Naive B cell (primary cell): ENCODE data around the gene GNG12. TPM values are rescaled to one million over a fixed set of nuclear protein-coding genes. Genes with fewer than 3 reads are reported as not detected.
A peak's percentile ranks its signal among the peaks of the same experiment; 100 is the strongest.

ENCODE experiments used
- ATAC-seq, 2 donors: fragments of 150-1000 bp; cut with Tn5 transposase; 2 replicates each; pipeline ENCODE4 v1.10.0; 2021; ENCODE audit warnings: low read depth in 2 of 2, mild to moderate bottlenecking in 2 of 2, moderate library complexity in 2 of 2
- DNase-seq: peaks from one replicate; pipeline ENCODE4 v3.0.0; 2022
- H3K27ac Mint-ChIP-seq, 6 donors: one replicate each; pipeline ENCODE4 v1.8.0; 2020 to 2022; ENCODE audit warnings: mild to moderate bottlenecking in 6 of 6, mixed read lengths in 6 of 6, moderate library complexity in 5 of 6, inconsistent platforms in 2 of 6
- H3K27me3 Mint-ChIP-seq, 3 donors: one replicate each; pipeline ENCODE4 v1.8.0; 2021 to 2022; ENCODE audit warnings: mixed read lengths in 3 of 3, mild to moderate bottlenecking in 1 of 3
- H3K36me3 Mint-ChIP-seq, 2 donors: one replicate each; pipeline ENCODE4 v1.8.0; 2020 to 2022; ENCODE audit warnings: mixed read lengths in 2 of 2, inconsistent platforms in 1 of 2, mild to moderate bottlenecking in 1 of 2
- H3K4me1 Mint-ChIP-seq, 3 donors: one replicate each; pipeline ENCODE4 v1.8.0; 2020 to 2022; ENCODE audit warnings: mixed read lengths in 3 of 3, inconsistent platforms in 1 of 3, mild to moderate bottlenecking in 1 of 3, moderate library complexity in 1 of 3
- H3K4me3 Mint-ChIP-seq, 8 donors: one replicate each; pipeline ENCODE4 v1.8.0; 2020 to 2022; ENCODE audit warnings: mild to moderate bottlenecking in 8 of 8, mixed read lengths in 8 of 8, moderate library complexity in 8 of 8, inconsistent platforms in 2 of 8
- H3K9me3 Mint-ChIP-seq, 7 donors: one replicate each; pipeline ENCODE4 v1.8.0; 2020 to 2022; ENCODE audit warnings: mixed read lengths in 7 of 7, mild to moderate bottlenecking in 5 of 7, inconsistent platforms in 2 of 7, moderate library complexity in 1 of 7
- polyA plus RNA-seq, 6 donors: library from polyadenylated mRNA; unstranded; fragments of 300-500 nt; fragmentation: Illumina TruSeq; gene quantifications; one replicate each; pipeline ENCODE4 v1.2.3, GENCODE V29; 2021; ENCODE audit warnings: low read depth in 6 of 6

GNG12 gene
- polyA plus RNA-seq, 6 donors from 2014 or later = not detected

- no peak overlapping the region for H3K4me3 Mint-ChIP-seq
- no peak for DNase-seq
- peaks cover 0 to 5% (median 0%) of the 10 kb centered on the region in 3 donors for H3K27me3 Mint-ChIP-seq
- no peaks in the 10 kb centered on the region for H3K9me3 Mint-ChIP-seq
- no peak overlapping the region for H3K27ac Mint-ChIP-seq
- ATAC-seq = no peak
- H3K36me3 Mint-ChIP-seq = no peaks in the 10 kb centered on the region
- H3K4me1 Mint-ChIP-seq = no peaks in the 10 kb centered on the region
Observed at GRCh38 chr1:67784545-67785186, 48.6 kb downstream of the GNG12 start.

DNA sequence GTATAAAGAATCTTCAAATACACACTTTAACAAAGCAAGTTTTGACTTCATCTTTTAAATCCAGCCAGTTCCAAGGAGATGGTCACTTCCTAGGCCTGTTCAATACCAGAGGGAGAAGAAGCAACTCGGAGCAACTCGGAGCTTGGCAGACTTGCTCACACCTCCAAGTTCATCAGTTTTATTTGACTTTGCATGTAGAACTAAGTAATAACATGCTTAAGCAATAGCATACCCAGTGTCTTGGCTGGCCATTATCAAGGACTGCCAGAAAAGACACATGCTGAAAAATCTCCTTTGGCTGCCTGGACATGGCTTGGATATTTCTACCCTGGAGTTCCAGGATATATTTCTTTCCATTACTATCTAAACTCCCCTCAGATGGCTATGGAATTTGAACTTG is 52.6 kb downstream of the GNG12 start:
- no peaks in the 10 kb centered on the region for H3K36me3 Mint-ChIP-seq
- peak overlapping the region in 1 of 6 donors; percentile 34 for H3K27ac Mint-ChIP-seq
- H3K4me3 Mint-ChIP-seq = no peak overlapping the region
- no peaks in the 10 kb centered on the region for H3K4me1 Mint-ChIP-seq
- no peak for DNase-seq
- no peak for ATAC-seq
- peaks cover 0 to 9% (median 0%) of the 10 kb centered on the region in 3 donors for H3K27me3 Mint-ChIP-seq
- H3K9me3 Mint-ChIP-seq = peaks cover 0 to 4% (median 0%) of the 10 kb centered on the region in 7 donors

DNA sequence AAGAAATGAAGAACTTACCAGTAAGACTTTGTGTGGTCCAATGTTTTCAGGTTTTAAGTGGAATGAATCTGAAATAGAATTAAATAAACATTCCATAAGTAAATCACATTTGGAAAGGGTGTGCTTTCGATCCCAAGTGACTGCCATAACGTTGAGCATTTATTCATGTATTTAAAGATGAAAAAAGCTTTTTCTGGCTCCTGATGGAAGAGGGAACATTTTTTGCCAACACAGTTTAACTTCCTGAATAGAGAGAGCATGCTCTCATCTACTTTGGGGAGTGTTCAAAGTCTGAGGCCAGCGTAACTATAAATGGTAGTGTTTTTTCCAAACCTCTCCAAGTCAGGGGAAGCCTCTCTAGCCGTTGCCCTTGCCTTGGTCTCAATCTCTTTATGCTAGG is 55.8 kb downstream of the GNG12 start:
- H3K4me3 Mint-ChIP-seq = no peak overlapping the region
- DNase-seq (no peak), ATAC-seq (no peak)
- no peak overlapping the region for H3K27ac Mint-ChIP-seq
- peaks cover 0 to 4% (median 0%) of the 10 kb centered on the region in 7 donors for H3K9me3 Mint-ChIP-seq
- no peaks in the 10 kb centered on the region for H3K4me1 Mint-ChIP-seq
- H3K27me3 Mint-ChIP-seq = peaks cover 6 to 32% (median 12%) of the 10 kb centered on the region in 3 donors
- H3K36me3 Mint-ChIP-seq = no peaks in the 10 kb centered on the region

DNA sequence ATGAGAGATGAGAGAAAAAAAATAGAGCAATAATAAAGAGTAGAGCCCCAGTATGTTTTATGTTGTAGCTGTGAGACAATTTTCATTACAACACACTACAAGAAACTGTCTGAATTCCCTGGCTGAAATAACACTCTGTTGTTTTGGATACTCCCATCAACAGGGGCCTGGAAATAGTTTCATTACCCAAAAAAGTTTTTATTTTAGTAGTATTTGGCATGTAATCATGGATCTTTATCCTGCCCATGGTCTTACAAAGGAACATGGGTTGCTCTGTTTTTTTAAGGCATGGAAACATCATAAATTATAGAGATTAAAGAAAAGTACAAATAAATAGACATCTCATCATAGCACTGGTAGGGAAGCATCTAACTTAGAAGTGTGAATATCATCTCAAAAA is 56.3 kb downstream of the GNG12 start:
- no peak for ATAC-seq
- Mint-ChIP-seq H3K27ac (no peak overlapping the region), H3K4me3 (no peak overlapping the region), H3K4me1 (no peaks in the 10 kb centered on the region), H3K27me3 (peaks cover 6 to 32% (median 12%) of the 10 kb centered on the region in 3 donors), H3K36me3 (no peaks in the 10 kb centered on the region), H3K9me3 (peaks cover 0 to 4% (median 0%) of the 10 kb centered on the region in 7 donors)
- DNase-seq = no peak

DNA sequence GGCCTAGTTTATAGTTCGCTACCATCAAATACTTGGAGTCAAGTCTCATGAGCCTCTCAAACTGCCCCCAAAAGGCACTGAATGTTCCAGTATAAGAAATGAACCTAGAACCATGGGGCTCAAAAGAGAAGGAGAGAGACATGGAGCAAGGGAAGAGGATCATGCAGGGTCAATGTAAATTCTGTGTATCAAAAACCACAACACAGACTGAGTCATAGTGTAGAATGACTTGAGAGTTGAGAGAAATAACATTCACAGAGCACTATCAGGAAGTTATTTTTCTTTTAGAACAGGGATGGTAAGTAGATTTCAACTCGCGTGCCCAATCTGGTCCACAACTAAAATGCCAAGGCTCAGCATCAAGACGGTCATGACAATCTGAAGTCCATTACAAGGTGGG is 59.8 kb downstream of the GNG12 start:
- no peak overlapping the region for H3K4me3 Mint-ChIP-seq
- DNase-seq = no peak
- no peak for ATAC-seq
- H3K4me1 Mint-ChIP-seq = no peaks in the 10 kb centered on the region
- H3K36me3 Mint-ChIP-seq = no peaks in the 10 kb centered on the region
- H3K27ac Mint-ChIP-seq = no peak overlapping the region
- H3K9me3 Mint-ChIP-seq = peaks cover 0 to 4% (median 0%) of the 10 kb centered on the region in 7 donors
- H3K27me3 Mint-ChIP-seq = peaks cover 23 to 57% (median 42%) of the 10 kb centered on the region in 3 donors

DNA sequence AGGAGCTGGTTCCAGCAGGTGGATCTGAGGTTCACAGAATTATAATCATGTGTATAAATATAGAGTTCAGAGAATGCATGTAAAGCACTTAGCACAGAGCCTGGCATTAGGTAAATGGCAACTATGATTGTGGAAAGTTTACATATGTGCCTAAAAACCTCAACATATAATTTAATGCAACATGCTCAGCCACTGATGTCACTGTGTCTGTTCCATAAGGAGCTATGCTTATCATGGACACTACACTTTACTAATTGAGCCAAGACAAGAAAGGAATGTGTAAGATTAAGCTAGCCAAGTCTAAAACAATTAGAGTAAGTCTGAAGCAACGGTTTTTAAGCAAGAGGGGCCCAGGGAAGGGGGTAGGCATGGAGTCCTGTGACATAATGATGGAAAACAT is 61.5 kb downstream of the GNG12 start:
- ATAC-seq = no peak
- DNase-seq = no peak
- H3K27ac Mint-ChIP-seq = peak overlapping the region in 2 of 6 donors; percentile 15 to 32
- no peaks in the 10 kb centered on the region for H3K36me3 Mint-ChIP-seq
- H3K9me3 Mint-ChIP-seq = peaks cover 0 to 4% (median 0%) of the 10 kb centered on the region in 7 donors
- no peak overlapping the region for H3K4me3 Mint-ChIP-seq
- H3K4me1 Mint-ChIP-seq = peaks cover 0 to under 1% (median 0%) of the 10 kb centered on the region in 3 donors
- peaks cover 28 to 64% (median 48%) of the 10 kb centered on the region in 3 donors for H3K27me3 Mint-ChIP-seq

DNA sequence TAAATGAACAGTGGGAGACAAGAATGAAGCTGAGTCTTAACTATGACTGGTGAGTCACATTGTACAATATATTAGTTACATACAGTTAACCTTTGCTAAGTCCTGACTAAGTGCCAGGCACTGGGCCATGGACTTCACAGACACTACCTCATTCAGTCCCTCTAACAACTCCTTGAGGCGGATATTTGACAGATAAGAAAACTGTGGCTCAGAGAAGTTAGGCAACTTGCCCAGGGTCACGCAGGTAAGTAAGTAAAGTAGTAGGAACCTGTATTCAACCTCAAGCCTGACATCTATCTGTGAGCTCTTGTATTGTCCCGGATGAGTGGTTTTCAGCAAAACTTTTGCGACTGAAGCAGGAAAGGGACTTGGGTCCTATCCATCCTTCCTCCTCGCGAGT is 62.1 kb downstream of the GNG12 start:
- ATAC-seq (no peak), DNase-seq (no peak)
- no peaks in the 10 kb centered on the region for H3K36me3 Mint-ChIP-seq
- H3K27me3 Mint-ChIP-seq = peaks cover 32 to 62% (median 48%) of the 10 kb centered on the region in 3 donors
- H3K9me3 Mint-ChIP-seq = peaks cover 0 to under 1% (median 0%) of the 10 kb centered on the region in 7 donors
- H3K4me3 Mint-ChIP-seq = no peak overlapping the region
- peaks cover 0 to 7% (median 0%) of the 10 kb centered on the region in 3 donors for H3K4me1 Mint-ChIP-seq
- H3K27ac Mint-ChIP-seq = no peak overlapping the region

DNA sequence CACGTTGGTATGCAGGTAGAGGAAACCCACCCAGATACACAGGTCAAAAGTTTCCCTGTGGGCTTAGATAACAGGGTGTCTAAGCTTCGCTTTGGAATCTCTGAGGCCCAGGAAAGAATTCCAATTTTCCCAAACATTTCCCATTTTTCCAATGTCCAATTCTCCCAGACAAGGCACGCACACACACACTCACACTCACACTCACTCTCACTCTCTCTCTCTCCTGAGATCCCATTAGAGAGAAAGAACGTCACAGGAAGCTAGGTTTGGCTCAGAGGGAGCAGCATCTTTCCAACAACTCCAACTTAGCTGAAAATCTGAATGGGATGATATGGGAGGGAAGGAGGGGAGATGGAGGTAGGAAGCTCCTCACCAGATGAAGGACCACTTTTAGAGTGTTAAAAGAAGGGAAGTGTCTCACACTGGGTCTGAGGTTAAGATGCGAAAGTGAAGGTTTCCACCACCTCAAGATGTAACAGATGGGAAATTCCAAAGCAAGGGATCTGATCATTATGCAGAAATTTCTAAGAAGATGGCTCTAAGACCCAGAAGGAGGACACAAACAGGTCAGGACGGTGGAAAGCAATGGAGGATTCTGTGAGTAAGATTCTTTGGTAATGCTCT is 63.5 kb downstream of the GNG12 start:
- H3K36me3 Mint-ChIP-seq = no peaks in the 10 kb centered on the region
- no peak for ATAC-seq
- no peak overlapping the region for H3K4me3 Mint-ChIP-seq
- peaks cover 31 to 60% (median 44%) of the 10 kb centered on the region in 3 donors for H3K27me3 Mint-ChIP-seq
- no peaks in the 10 kb centered on the region for H3K9me3 Mint-ChIP-seq
- no peak overlapping the region for H3K27ac Mint-ChIP-seq
- DNase-seq = no peak
- peaks cover 0 to 7% (median 0%) of the 10 kb centered on the region in 3 donors for H3K4me1 Mint-ChIP-seq

- Mint-ChIP-seq H3K27me3 (peaks cover 42 to 62% (median 48%) of the 10 kb centered on the region in 3 donors), H3K27ac (no peak overlapping the region), H3K4me1 (peaks cover 0 to 7% (median 0%) of the 10 kb centered on the region in 3 donors), H3K4me3 (no peak overlapping the region), H3K9me3 (no peaks in the 10 kb centered on the region), H3K36me3 (no peaks in the 10 kb centered on the region)
- DNase-seq (no peak), ATAC-seq (no peak)
Observed at GRCh38 chr1:67768480-67768879, 64.8 kb downstream of the GNG12 start.

DNA sequence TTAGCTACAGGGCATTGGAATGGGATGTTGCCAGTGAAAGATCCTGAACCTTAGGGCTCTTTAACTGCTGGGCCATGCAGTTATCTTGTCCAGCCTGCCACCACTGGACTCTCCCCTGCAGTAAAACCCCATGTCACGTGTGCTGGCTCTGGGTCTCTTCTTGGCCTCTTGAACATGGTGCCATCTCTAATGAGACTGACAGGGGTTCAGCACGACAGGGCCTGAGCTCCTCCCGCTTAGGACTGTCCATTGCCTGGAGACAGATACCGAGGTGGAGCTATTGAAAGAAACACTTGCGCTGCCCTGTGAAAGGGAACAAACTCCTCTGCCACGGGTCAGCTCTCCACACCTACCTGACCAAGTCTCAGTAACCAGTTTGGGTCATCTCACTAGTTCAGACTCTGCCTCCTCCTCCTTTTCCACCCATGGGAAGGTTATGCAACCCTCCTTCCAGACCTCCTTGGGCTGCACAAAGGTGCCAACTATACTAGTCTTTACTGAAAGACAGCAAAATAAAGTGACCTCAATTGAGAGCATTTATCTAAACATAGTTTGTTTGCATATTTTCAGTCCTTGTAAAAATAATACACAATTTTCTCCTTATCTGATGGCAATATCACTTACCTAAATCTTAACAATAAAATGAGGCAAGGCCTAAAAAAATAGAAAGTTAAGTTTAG is 66.0 kb downstream of the GNG12 start:
- peaks cover 42 to 67% (median 49%) of the 10 kb centered on the region in 3 donors for H3K27me3 Mint-ChIP-seq

GRCh38 chr1:67766141-67766978 is 66.9 kb downstream of the GNG12 start:
- Mint-ChIP-seq H3K9me3 (no peaks in the 10 kb centered on the region), H3K36me3 (no peaks in the 10 kb centered on the region), H3K4me1 (peaks cover 0 to 7% (median 0%) of the 10 kb centered on the region in 3 donors), H3K27ac (no peak overlapping the region), H3K4me3 (peak overlapping the region in 6 of 8 donors; percentile 4 to 82 (median 54)), H3K27me3 (peaks cover 43 to 76% (median 48%) of the 10 kb centered on the region in 3 donors)
- DNase-seq = peak; percentile 15
- ATAC-seq = peak; percentile 27 to 32

More for the DNA sequence above, 66.0 kb downstream of the GNG12 start:
- H3K27ac Mint-ChIP-seq = no peak overlapping the region
- H3K9me3 Mint-ChIP-seq = no peaks in the 10 kb centered on the region
- peaks cover 0 to 7% (median 0%) of the 10 kb centered on the region in 3 donors for H3K4me1 Mint-ChIP-seq
- DNase-seq (no peak), ATAC-seq (no peak)
- no peak overlapping the region for H3K4me3 Mint-ChIP-seq
- no peaks in the 10 kb centered on the region for H3K36me3 Mint-ChIP-seq

GRCh38 chr1:67764633-67765032 is 68.6 kb downstream of the GNG12 start:
- no peak for ATAC-seq
- Mint-ChIP-seq H3K36me3 (no peaks in the 10 kb centered on the region), H3K9me3 (no peaks in the 10 kb centered on the region), H3K27ac (no peak overlapping the region), H3K27me3 (peaks cover 36 to 72% (median 41%) of the 10 kb centered on the region in 3 donors), H3K4me3 (no peak overlapping the region), H3K4me1 (peaks cover 0 to 7% (median 0%) of the 10 kb centered on the region in 3 donors)
- no peak for DNase-seq

GRCh38 chr1:67761730-67762129 is 71.5 kb downstream of the GNG12 start:
- H3K27me3 Mint-ChIP-seq = peaks cover 26 to 56% (median 27%) of the 10 kb centered on the region in 3 donors
- no peak for DNase-seq
- no peaks in the 10 kb centered on the region for H3K36me3 Mint-ChIP-seq
- no peaks in the 10 kb centered on the region for H3K9me3 Mint-ChIP-seq
- H3K4me1 Mint-ChIP-seq = peaks cover 0 to 7% (median 0%) of the 10 kb centered on the region in 3 donors
- peak overlapping the region in 2 of 6 donors; percentile 38 to 83 for H3K27ac Mint-ChIP-seq
- ATAC-seq = no peak
- H3K4me3 Mint-ChIP-seq = no peak overlapping the region
